Measurements from ENCODE around the gene UNC5B.
A peak's percentile ranks its signal among the peaks of the same experiment; 100 is the strongest.
"Not testable (repeated sequence)": the region's sequence is repeated elsewhere in the genome, so short reads cannot be mapped to it uniquely, and the experiment has no call there.

UNC5B gene

GRCh38 chr10:71209731-71210541, 2.4 kb upstream of the UNC5B start:
- no peak for DNase-seq

- DNase-seq: no peak
Observed at GRCh38 chr10:71210542-71210871, 1.9 kb upstream of the UNC5B start.

- DNase-seq: no peak
Observed at GRCh38 chr10:71211053-71211452, 1.3 kb upstream of the UNC5B start.

GRCh38 chr10:71211775-71212317, 524 bp upstream of the UNC5B start:
- no peak for DNase-seq

- peak; percentile 92 for DNase-seq
Observed at GRCh38 chr10:71213127-71213621, 804 bp downstream of the UNC5B start.

DNA sequence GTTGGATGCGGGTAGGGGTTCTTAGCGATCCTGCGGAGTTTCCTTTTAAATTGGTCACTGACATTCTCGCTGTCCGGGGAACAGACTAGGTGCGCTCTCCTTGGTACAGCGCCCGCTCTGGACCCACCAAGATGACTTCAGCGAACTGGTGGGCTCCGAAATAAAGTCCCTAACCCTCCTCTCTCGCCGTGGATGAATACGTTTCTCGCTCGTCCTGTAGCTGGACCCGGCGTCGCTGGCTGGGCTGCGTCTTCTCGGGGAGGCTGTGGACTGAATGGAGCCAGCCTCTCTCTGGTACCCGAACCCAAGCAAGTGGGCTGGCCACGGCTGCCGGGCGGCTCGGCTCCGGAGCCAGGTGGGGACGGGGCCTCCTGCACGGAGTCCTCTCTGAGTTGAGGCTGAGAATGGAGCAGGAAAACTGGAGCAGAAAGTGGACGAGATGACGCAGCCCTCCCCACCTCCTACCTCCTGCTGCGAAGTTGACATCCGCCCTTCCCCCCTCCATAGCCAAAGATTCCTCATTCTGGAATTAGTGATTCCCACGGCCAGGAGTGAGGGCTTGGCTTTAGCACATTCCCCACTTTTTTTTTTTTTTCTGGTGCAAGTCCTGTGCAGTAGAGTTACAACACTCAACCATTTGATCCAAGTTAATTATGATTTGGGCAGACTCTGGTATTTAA, 1.5 kb downstream of the UNC5B start:
- no peak for DNase-seq

- no peak for DNase-seq
Observed at GRCh38 chr10:71214641-71215559, 2.5 kb downstream of the UNC5B start.

GRCh38 chr10:71216363-71216695, 4.0 kb downstream of the UNC5B start:
- no peak for DNase-seq

- no peak for DNase-seq
Observed at GRCh38 chr10:71216751-71217265, 4.4 kb downstream of the UNC5B start.

DNA sequence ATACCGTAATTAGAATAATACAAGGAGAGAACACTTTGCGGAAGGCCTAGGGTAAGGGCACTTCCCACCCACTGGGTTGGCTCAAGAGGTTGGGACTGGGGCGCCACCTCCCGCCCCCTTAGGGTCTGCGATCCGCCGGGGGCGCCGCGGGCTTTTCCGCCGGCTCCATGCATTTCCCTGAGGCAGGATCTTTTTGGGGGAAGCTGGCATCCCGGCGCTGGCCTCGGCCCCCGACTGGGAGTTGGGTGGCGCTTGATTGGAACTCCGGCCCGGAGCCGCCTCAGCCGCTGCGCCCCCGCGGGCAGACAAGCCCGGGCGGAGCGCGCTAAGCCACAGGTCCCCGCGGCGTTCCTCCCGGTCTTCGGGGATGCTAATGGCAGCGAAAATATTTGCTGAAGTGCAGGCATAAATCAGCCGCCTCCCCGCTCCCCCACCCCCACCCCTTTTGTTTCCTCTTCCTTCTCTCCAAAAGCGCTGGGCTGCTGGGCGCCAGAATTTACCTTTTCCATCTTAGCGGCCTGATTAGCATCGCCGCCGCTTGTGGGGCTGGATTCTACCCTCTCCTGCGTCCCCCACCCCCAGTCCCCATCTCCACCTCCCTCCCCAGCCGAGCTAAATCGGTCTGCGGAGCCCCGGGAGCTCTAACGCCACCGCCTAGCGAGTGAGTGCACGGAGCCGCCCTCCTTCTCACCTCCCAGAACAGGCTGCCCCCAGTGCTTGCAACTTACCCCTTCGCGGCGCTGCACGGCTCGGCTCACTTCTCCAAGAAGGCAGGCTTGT, 5.1 kb downstream of the UNC5B start:
- peak; percentile 52 for DNase-seq

GRCh38 chr10:71218046-71218650, 5.8 kb downstream of the UNC5B start:
- DNase-seq: no peak

GRCh38 chr10:71218651-71219050, 6.3 kb downstream of the UNC5B start:
- no peak for DNase-seq

DNA sequence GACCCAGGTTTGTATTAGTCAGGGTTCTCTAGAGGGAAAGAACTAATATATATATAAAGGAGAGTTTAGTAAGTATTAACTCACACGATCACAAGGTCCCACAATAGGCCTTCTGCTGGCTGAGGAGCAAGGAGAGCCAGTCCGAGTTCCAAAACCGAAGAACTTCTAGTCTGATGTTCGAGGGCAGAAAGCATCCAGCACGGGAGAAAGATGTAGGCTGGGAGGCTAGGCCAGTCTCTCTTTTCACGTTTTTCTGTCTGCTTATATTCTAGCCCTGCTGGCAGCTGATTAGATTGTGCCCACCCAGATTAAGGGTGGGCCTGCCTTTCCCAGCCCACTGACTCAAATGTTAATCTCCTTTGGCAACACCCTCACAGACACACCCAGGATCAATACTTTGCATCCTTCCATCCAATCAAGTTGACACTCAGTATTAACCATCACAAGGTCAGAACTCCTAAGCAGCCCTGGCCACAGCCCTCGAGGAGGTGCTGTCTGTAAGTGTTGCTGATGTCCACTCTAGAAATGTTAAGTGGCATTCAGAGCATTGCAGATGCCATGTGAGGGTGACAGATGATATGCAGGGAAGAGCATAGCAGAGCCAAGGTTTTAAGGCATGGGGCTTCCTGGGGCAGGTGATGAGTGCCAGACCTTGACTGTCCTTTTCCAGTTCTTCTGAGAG, 7.0 kb downstream of the UNC5B start:
- DNase-seq: not testable (repeated sequence)

DNA sequence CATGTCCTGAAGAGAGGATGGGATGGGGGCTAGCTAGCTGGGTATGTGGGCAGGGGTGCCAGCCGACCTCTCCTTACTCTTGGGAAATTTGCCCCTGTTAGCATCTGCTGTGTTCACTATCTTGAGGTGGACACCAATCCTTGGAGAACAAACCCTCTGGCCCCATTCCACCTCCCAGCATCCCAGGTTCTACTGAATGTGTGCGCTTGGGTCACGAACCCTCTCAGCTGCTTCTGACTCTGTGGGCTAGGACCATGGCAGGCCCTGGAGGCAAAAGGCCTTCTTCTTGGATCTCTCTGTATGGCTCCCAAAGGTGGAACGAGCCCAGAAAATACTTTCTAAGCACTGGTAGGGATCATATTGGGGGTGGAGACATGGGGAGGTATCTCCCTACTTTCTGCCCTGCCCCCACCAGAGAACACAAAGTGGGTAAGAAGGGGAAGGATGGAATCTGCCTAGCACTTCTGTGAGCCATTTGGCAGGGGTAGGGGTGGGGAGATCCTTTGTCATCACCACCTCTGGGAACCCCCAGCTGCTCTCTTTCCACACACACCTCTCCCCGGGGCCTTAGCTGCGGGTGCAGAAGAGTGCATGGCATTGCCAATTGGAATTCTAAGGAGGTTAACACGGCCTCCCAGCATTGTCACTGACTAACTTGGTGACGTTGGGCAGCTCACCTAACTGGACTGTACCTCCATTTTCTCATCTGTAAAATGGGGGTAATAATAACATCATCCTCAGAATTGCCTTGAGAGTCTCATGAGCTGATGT, 7.7 kb downstream of the UNC5B start:
- DNase-seq: no peak

DNA sequence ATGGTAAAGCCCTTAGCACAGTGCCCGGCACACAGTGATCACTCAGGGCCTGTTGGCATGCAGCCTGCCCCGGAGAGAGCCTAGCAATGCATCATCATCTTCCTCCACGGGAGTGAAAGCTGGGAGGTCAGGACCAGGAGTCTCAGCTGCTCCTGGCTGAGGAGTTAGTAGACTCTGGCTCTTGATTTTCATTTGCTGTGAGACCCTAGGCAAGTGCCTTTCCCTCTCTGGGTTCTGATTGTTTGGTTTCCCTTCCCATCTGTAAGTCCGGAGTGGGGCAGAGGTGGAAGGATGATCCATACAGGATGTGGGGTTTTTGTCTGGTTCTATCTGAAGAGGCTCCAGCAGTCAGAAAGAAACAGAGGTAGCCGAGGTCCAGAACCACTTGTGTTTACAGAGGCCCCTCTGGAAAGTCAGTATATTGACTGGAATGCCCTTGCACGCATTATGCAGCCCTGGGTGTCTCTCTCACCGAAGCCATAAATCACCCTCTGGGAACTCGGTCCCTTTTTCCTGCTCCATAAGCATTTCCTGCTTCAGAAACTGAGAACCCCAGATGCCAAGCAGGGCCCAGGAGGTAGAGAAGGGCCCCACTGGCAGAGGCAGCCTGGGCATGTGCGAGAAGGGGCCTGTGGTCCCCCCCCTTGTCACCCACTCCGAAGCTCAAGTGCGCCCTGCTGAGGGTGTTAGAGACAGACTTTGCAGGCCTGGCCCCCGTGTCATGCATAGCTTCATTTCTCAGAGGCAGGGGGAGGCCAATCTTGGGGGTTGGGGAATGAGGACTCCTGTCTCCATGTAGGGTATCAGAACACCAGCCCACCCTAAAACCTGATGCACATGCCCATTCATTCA, 8.5 kb downstream of the UNC5B start:
- DNase-seq: no peak

DNA sequence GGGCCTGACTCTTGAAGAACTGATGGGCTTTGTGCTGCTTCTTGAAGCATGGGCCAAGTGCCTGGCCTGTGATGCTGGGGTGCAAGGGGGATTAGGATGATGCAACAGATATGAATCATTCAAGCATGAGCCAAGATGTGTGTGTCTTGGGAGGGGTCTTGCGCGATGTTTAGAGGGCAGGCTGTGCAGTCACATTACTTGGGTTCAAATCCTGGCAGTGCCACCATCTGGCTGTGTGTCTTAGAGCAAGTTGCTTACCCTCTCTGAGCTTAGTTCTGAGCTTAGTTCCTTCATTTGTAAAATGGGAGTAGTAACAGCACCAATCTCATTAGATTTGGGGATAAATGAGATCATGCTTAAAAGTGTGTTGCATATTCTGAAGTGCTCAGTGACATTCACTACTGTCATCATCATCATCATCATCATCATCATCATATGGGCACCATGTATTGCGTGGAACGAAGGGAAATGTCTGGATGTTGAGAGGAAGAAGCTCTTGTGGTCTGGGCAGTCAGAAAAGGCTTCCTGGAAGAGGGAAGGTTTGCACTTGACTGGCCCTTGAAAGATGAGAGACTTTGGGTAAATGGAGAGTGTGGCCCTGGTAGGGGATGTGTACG, 9.3 kb downstream of the UNC5B start:
- no peak for DNase-seq

DNA sequence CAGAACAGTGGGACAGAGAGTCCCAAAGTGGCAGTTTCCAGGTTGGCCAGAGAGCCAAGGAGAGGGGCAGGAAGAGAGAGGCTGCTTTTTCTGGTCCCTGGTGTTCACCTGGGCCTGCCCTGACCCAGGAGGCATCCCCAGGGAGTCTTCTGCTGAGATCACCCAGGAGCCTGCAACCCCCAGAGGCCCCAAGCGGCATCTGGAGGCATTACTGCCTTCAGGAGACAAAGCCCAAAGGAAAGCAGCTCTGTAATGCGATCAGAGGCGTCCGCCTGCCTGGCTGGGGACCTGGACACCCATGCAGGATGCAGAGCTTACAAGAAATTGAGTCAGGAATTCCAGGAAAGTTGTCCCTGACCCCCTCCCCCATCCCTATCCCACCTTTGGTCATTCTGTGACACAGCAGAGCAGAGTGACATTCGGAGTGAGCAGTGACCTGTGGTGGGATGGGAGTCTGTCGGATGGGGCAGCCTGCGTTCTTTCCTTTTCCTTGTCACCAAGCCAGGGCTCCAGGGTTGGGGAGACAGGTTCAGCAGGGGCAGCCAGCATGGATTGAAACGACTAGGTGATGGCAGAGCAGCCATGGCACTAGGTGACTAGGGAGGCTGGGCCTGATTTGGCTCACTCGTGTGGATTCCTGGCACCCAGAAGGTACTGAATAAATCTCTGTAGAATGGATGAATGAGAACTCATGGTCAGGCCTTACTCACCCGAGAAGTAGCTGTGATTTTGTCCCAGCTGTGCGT, 10.4 kb downstream of the UNC5B start:
- no peak for DNase-seq
